GM12872 (cell line): Measurements from ENCODE around the gene ALX3.
A peak's percentile ranks its signal among the peaks of the same experiment; 100 is the strongest.

Experiments
- TF ChIP-seq, protein P1 (sequence below): IDR thresholded peaks from 3 replicates; pipeline ENCODE4 v1.5.1; 2011; ENCODE audit warnings: low read depth, mild to moderate bottlenecking, low read length, moderate library complexity; ENCODE audit not compliant: insufficient read depth

The ALX3 gene

DNA sequence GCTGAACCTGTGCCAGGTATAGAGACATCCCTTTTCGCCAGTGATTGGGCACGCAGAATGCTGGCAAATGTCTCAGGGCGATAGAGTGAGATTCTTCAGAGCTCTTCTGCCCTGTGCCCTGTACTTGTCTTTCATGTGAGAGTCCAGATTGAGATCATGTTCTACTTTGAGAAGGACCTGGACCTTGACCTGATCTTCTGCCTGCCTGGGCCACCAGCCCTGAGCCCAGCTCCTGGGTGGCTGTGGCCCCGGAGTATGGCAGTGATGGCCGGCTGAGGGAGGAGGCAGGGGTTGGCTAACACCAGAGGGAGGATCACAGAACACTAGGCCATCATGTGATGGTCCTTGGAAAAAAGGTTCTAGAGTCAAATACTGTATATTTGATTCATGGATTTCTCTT is 22.2 kb downstream of the ALX3 start:
- TF ChIP-seq, protein P1, sequence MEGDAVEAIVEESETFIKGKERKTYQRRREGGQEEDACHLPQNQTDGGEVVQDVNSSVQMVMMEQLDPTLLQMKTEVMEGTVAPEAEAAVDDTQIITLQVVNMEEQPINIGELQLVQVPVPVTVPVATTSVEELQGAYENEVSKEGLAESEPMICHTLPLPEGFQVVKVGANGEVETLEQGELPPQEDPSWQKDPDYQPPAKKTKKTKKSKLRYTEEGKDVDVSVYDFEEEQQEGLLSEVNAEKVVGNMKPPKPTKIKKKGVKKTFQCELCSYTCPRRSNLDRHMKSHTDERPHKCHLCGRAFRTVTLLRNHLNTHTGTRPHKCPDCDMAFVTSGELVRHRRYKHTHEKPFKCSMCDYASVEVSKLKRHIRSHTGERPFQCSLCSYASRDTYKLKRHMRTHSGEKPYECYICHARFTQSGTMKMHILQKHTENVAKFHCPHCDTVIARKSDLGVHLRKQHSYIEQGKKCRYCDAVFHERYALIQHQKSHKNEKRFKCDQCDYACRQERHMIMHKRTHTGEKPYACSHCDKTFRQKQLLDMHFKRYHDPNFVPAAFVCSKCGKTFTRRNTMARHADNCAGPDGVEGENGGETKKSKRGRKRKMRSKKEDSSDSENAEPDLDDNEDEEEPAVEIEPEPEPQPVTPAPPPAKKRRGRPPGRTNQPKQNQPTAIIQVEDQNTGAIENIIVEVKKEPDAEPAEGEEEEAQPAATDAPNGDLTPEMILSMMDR, result no peak

DNA sequence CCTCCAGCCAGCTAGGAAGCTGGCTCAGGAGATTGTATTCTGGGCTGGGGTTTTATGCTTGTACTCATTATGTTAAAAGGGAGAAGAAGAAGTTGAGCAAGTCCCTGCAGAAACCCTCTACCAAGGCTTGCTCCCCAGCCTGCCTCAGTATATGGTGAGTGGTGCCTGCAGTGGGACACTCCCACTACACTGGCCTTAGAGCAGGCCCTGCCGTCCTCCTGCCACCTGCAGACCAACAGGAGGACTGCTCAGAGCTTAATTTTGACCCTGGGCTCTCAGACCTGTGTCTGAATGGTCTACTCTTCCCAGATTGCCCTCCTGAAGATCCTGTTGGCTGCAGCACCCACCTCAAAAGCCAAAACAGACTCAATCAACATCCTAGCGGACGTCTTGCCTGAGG is 23.0 kb downstream of the ALX3 start:
- TF ChIP-seq, protein P1, result 0 out of 3 replicates have a peak, but pooled peaks have one; percentile 9

DNA sequence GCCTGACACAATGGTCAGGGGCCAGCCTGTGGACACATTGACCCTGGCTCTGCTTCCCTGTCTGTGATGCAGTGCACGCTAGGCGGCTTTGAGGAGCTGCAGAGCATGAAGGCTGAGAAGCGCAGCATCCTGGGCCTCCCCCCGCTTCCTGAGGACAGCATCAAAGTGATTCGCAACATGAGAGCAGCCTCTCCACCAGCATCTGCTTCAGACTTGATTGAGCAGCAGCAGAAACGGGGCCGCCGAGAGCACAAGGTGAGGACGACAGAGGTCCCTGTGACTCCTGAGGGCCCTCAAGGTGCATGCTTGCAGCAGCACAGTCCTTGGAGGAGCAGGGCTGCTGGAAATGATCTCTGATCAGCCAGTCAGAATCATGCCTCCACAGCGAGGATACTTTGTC is 27.5 kb downstream of the ALX3 start:
- TF ChIP-seq, protein P1, result no peak

DNA sequence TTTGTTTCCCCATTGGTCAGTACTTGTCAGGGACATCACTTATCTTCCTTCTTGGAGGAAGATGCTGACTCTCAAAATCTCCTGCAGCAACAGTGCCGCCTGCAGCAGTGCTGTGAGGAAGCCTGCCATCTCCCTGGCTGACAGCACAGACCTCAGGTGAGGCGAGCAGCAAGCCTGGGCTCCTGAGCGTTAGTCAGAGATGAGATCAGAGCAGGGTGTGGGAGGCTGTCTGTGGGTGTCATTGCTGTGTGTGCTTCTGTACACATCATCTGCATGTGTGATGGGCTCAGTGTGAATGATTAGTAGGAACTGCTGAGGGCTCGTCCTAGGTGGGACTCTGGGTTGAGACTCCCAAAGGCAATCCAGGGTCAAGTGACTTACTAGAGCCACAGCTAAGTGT is 29.9 kb downstream of the ALX3 start:
- TF ChIP-seq, protein P1, result no peak

DNA sequence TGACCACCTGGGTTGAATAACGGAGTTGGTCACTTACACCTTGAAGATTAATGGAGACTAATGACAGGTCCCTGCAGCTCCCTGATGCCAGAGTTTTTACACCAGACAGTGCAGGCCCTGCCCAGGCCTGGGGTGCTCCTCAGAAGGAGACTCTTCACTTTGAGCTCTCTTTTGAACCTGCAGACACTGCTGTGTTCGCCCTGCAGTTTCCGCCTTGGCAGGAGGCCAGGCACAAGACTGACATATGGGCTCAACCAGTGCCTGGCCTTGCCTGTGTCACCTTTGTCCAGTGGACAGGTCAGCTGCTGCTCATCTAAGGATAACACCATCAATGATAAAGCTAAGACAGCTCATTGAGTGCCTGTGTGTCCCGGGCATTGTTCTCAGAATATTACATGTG is 30.8 kb downstream of the ALX3 start:
- TF ChIP-seq, protein P1, result no peak

DNA sequence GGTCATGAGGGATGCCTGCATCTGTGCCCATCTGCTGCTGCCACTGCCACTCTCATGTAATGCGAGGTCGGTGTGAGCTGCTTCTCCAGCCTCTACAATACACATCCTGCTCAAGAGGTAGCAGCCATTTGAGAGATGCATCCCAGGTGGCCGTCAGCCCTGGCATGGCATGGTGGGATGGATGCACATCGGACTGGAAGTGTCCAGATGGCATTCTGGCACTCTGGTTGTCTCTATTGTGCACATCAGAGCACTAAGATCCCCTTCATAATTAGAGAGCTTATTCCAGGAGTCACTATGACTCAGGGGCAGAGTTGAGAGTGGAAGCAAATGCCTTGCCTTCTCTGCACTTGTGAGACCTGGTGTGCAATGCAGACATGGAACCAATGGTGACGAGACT is 32.2 kb downstream of the ALX3 start:
- TF ChIP-seq, protein P1, result no peak

DNA sequence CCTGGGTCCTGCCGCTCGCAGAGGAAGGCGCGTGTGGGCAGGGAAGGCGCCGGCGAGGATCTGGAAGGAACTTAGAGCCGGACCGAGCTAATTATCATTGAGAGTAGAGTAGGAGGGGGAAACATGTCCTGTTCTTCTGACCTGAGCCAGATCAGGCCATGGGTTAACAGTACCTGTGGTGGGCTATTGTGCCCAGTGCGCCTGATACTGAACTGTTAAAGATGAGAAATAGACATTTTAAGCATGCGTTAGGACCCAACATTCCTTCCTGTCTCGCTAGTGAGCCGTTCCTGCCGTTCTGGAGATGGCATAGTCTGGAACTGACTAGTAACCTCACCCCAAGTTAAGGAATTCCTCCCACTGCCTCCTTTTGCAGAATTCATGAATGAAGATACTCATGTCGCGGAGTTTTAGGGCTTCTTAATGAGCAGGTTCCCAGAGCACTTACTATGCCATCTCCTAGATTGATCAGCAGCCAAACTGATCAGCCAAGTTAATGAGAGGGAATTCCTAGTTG is 35.2 kb downstream of the ALX3 start:
- TF ChIP-seq, protein P1, result no peak
